Stomach (tissue), 9 donors: ENCODE measurements around the gene SLMAP. TPM values are rescaled to one million over a fixed set of nuclear protein-coding genes. Genes with fewer than 3 reads are reported as not detected.

Experiments used
- DNase-seq, 2 donors: peaks; one replicate each; pipeline versions ENCODE4 v3.0.0 to v3.0.0-alpha.2; 2013 to 2019
- H3K27ac ChIP-seq, 5 donors: fragments of 200-600 bp in 4 of 5; sonication (generic) in 4 of 5; one replicate each; pipeline ENCODE4 v1.5.1; 2013 to 2019; ENCODE audit warnings: mild to moderate bottlenecking in 1 of 5, moderate library complexity in 1 of 5
- H3K27me3 ChIP-seq, 3 donors: fragments of 200-600 bp; sonication (generic); one replicate each; pipeline ENCODE4 v1.5.1; 2017 to 2019; ENCODE audit warnings: mixed run types in 1 of 3
- H3K36me3 ChIP-seq, 4 donors: fragments of 200-600 bp; sonication (generic); 1 replicate in 3 of 4; 2 replicates in 1 of 4; pipeline ENCODE4 v1.5.1; 2016 to 2019
- H3K4me1 ChIP-seq, 4 donors: fragments of 200-600 bp; sonication (generic); one replicate each; pipeline ENCODE4 v1.5.1; 2016 to 2019
- H3K4me3 ChIP-seq, 4 donors: fragments of 200-600 bp; sonication (generic) in 3 of 4; one replicate each; pipeline ENCODE4 v1.5.1; 2016 to 2019; ENCODE audit warnings: mild to moderate bottlenecking in 1 of 4
- H3K9me3 ChIP-seq, 4 donors: fragments of 200-600 bp; sonication (generic); one replicate each; pipeline ENCODE4 v1.5.1; 2016 to 2019
- CTCF ChIP-seq, 7 experiments: fragments of 450-650 bp in 4 of 7; fragments of 200-600 bp in 3 of 7; sonication (generic) in 3 of 7; IDR thresholded peaks; one replicate each; pipeline ENCODE4 v1.5.1; 2016 to 2019; ENCODE audit warnings: antibody characterized with exemption in 7 of 7, control low read depth in 2 of 7, mild to moderate bottlenecking in 1 of 7
- EP300 ChIP-seq: sonication (generic); formaldehyde crosslinking; IDR thresholded peaks from one replicate; pipeline ENCODE4 v1.6.1; 2017; ENCODE audit warnings: antibody characterized with exemption
- POLR2A ChIP-seq, 4 donors: fragments of 450-650 bp; IDR thresholded peaks; one replicate each; pipeline ENCODE4 v1.6.1; 2016; ENCODE audit warnings: antibody characterized with exemption in 4 of 4, control low read depth in 2 of 4, mild to moderate bottlenecking in 1 of 4, moderate library complexity in 1 of 4
- POLR2AphosphoS5 ChIP-seq, 3 donors: sonication (generic); formaldehyde crosslinking; IDR thresholded peaks; one replicate each; pipeline ENCODE4 v1.6.1; 2016; ENCODE audit warnings: antibody characterized with exemption in 3 of 3
- WGBS, 5 donors: extraction: QIAGEN DNeasy Blood & Tissue Kit in 3 of 5; methylation state at CpG; one replicate each; pipeline versions ENCODE4 v1.1.5 to v1.1.7; 2013 to 2018; 5-methylcytosine and 5-hydroxymethylcytosine counted together
- intact Hi-C: fragments of 100-400 bp; cut with DNase I; formaldehyde crosslinking; loops from one replicate; pipeline ENCODE4 v1.15.1; 2023; ENCODE audit warnings: low total_unique reads
- polyA plus RNA-seq, 3 donors: library from polyadenylated mRNA; stranded (reverse); fragments of 200-250 nt; gene quantifications; one replicate each; pipeline ENCODE4 v1.2.3, GENCODE V29; 2013
- total RNA-seq, 5 donors: library from RNA; depleted of rRNA; stranded (reverse); fragments of >200 nt; gene quantifications; one replicate each; pipeline versions ENCODE4 v1.1.0 to v1.2.3, GENCODE V29; 2014 to 2016
- donor health status: healthy with polysubstance abuse.
- donor health status: Bipolar disorder and iron deficiency.
- donor health status: healthy.

SLMAP gene
- total and polyA plus RNA-seq, 8 donors, result 23.9 to 534 (median 133) TPM

- peak overlapping the region in 4 of 5 donors; percentile 39 to 89 (median 68) for H3K27ac ChIP-seq
- WGBS, 5 donors, result 66 to 94% (median 81%) methylated on average over 2 of the region's 2 CpGs
- intact Hi-C loops, result no loop called here
Observed at GRCh38 chr3:57890874-57891273, 134.8 kb downstream of the SLMAP start.

GRCh38 chr3:57892423-57892822 lies 136.3 kb downstream of the SLMAP start:
- 80 to 94% (median 89%) methylated on average over 3 of the region's 3 CpGs for WGBS, 5 donors
- no peak for DNase-seq
- H3K4me1 ChIP-seq, result peaks cover 0 to 6% (median 2%) of the 10 kb centered on the region in 4 donors
- peaks cover 0 to 20% (median 14%) of the 10 kb centered on the region in 4 donors for H3K36me3 ChIP-seq
- intact Hi-C loops, result no loop called here
- TF ChIP-seq POLR2A (IDR thresholded peaks at IDR 0.05) (no peak), POLR2AphosphoS5 (IDR thresholded peaks at IDR 0.05) (peak in 1 of 3 donors; percentile 42), CTCF (IDR thresholded peaks at IDR 0.05) (no peak), EP300 (no peak)
- H3K27ac ChIP-seq, result peak overlapping the region in 4 of 5 donors; percentile 39 to 89 (median 70)
- peak overlapping the region in 3 of 4 donors; percentile 21 to 40 (median 39) for H3K4me3 ChIP-seq
- no peaks in the 10 kb centered on the region for H3K9me3 ChIP-seq
- H3K27me3 ChIP-seq, result no peaks in the 10 kb centered on the region

More at GRCh38 chr3:57890874-57891273, 134.8 kb downstream of the SLMAP start:
- Histone ChIP-seq H3K36me3 (peaks cover 0 to 13% (median 11%) of the 10 kb centered on the region in 4 donors), H3K4me3 (peak overlapping the region in 3 of 4 donors; percentile 21 to 40 (median 39)), H3K27me3 (no peaks in the 10 kb centered on the region), H3K9me3 (no peaks in the 10 kb centered on the region), H3K4me1 (peaks cover 0 to 4% (median 0%) of the 10 kb centered on the region in 4 donors)
- TF ChIP-seq POLR2A (IDR thresholded peaks at IDR 0.05), result no peak
- TF ChIP-seq EP300, result no peak
- no peak for TF ChIP-seq CTCF (IDR thresholded peaks at IDR 0.05)
- peak in 1 of 3 donors; percentile 54 for TF ChIP-seq POLR2AphosphoS5 (IDR thresholded peaks at IDR 0.05)
- DNase-seq, result peak in 1 of 2 donors; percentile 53

GRCh38 chr3:57893156-57893555 lies 137.0 kb downstream of the SLMAP start:
- Histone ChIP-seq H3K27ac (peak overlapping the region in 3 of 5 donors; percentile 68 to 89 (median 73)), H3K4me1 (peaks cover 0 to 6% (median 2%) of the 10 kb centered on the region in 4 donors), H3K27me3 (no peaks in the 10 kb centered on the region), H3K4me3 (peak overlapping the region in 3 of 4 donors; percentile 13 to 40 (median 21)), H3K36me3 (peaks cover 0 to 17% (median 15%) of the 10 kb centered on the region in 4 donors), H3K9me3 (no peaks in the 10 kb centered on the region)
- WGBS, 5 donors, result 73 to 100% (median 100%) methylated on average over 1 of the region's 1 CpG
- DNase-seq, result no peak
- TF ChIP-seq CTCF (IDR thresholded peaks at IDR 0.05) (no peak), EP300 (no peak), POLR2A (IDR thresholded peaks at IDR 0.05) (no peak), POLR2AphosphoS5 (IDR thresholded peaks at IDR 0.05) (no peak)
- intact Hi-C loops, result no loop called here

- H3K27ac ChIP-seq, result peak overlapping the region in 3 of 5 donors; percentile 68 to 89 (median 73)
- H3K36me3 ChIP-seq, result peaks cover 0 to 21% (median 15%) of the 10 kb centered on the region in 4 donors
- no peak for TF ChIP-seq EP300
- 76 to 94% (median 85%) methylated on average over 3 of the region's 3 CpGs for WGBS, 5 donors
- H3K4me3 ChIP-seq, result peak overlapping the region in 3 of 4 donors; percentile 13 to 40 (median 21)
- intact Hi-C loops, result no loop called here
- peak in 1 of 2 donors; percentile 20 for DNase-seq
- H3K9me3 ChIP-seq, result no peaks in the 10 kb centered on the region
- H3K4me1 ChIP-seq, result peaks cover 0 to 6% (median 2%) of the 10 kb centered on the region in 4 donors
- no peaks in the 10 kb centered on the region for H3K27me3 ChIP-seq
Observed at GRCh38 chr3:57893668-57894067, 137.6 kb downstream of the SLMAP start.

GRCh38 chr3:57896031-57896430 lies 139.9 kb downstream of the SLMAP start:
- 71 to 78% (median 74%) methylated on average over 4 of the region's 4 CpGs for WGBS, 5 donors

More at GRCh38 chr3:57896031-57896430, 139.9 kb downstream of the SLMAP start:
- no peaks in the 10 kb centered on the region for H3K27me3 ChIP-seq
- H3K4me3 ChIP-seq, result no peak overlapping the region
- TF ChIP-seq POLR2A (IDR thresholded peaks at IDR 0.05) (no peak), POLR2AphosphoS5 (IDR thresholded peaks at IDR 0.05) (no peak), EP300 (no peak), CTCF (IDR thresholded peaks at IDR 0.05) (no peak)
- peak overlapping the region in 3 of 5 donors; percentile 16 to 89 (median 37) for H3K27ac ChIP-seq
- H3K36me3 ChIP-seq, result peaks cover 0 to 39% (median 22%) of the 10 kb centered on the region in 4 donors
- H3K4me1 ChIP-seq, result peaks cover 0 to 6% (median 2%) of the 10 kb centered on the region in 4 donors
- peak in 1 of 2 donors; percentile 70 for DNase-seq
- intact Hi-C loops, result no loop called here
- no peaks in the 10 kb centered on the region for H3K9me3 ChIP-seq
